ENCODE results near the gene UST. TPM values are rescaled to one million over a fixed set of nuclear protein-coding genes. Genes with fewer than 3 reads are reported as not detected.

Gene UST
- total RNA-seq, 1 donor from 2014 or later = 5.2 TPM

DNA sequence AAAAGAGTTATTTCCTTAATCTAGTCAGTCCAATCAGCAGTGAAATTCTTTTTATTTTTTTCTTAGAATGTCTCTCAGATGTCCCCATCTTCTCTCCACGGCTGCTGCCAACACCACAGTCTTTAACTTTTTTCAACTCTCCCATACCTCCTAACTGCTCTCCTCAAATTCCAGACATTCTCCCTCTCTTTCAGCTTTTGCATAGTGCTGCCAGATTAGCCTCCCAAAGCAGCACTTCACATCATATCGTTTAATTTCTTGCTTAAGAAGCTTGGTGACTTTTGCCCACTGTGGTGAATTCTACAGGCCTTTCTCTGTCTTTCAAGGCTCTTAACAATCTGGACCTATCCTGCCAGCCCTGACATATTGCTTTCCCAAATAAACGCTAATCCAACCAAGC is 233.4 kb downstream of the UST start:
- TF ChIP-seq, protein P1, sequence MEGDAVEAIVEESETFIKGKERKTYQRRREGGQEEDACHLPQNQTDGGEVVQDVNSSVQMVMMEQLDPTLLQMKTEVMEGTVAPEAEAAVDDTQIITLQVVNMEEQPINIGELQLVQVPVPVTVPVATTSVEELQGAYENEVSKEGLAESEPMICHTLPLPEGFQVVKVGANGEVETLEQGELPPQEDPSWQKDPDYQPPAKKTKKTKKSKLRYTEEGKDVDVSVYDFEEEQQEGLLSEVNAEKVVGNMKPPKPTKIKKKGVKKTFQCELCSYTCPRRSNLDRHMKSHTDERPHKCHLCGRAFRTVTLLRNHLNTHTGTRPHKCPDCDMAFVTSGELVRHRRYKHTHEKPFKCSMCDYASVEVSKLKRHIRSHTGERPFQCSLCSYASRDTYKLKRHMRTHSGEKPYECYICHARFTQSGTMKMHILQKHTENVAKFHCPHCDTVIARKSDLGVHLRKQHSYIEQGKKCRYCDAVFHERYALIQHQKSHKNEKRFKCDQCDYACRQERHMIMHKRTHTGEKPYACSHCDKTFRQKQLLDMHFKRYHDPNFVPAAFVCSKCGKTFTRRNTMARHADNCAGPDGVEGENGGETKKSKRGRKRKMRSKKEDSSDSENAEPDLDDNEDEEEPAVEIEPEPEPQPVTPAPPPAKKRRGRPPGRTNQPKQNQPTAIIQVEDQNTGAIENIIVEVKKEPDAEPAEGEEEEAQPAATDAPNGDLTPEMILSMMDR (IDR thresholded peaks at IDR 0.05; ENCODE audit: insufficient read depth, low read length, poor library complexity, severe bottlenecking) = no peak
- no peak for DNase-seq (ENCODE audit: low read depth)
- Histone ChIP-seq H3K4me3 (ENCODE audit: low read depth, low read length) (no peak overlapping the region), H3K27me3 (ENCODE audit: control insufficient read depth, insufficient read depth, low read length) (no peaks in the 10 kb centered on the region), H3K36me3 (ENCODE audit: control insufficient read depth, insufficient read depth, low read length) (no peaks in the 10 kb centered on the region)

DNA sequence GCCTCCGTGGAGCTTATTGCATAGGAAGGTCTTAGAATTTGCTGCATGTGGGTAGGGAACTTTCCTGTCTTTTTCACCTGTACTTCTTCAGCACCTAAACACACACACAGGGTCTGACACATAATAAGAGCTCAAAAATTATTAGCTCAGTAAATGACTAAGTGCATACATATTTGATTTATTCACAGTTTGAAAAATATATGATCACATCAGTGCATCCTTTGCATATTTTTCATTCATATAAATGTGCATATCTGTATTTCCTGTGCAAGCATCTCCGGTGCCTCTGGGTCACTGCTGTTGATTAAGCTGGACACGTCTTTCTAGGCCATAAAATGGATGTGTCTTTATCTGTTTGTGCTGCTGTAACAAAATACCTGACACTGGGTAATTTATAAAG is 234.7 kb downstream of the UST start:
- TF ChIP-seq, protein P1 (IDR thresholded peaks at IDR 0.05; ENCODE audit: insufficient read depth, low read length, poor library complexity, severe bottlenecking) = no peak
- Histone ChIP-seq H3K4me3 (ENCODE audit: low read depth, low read length) (no peak overlapping the region), H3K36me3 (ENCODE audit: control insufficient read depth, insufficient read depth, low read length) (no peaks in the 10 kb centered on the region), H3K27me3 (ENCODE audit: control insufficient read depth, insufficient read depth, low read length) (no peaks in the 10 kb centered on the region)
- no peak for DNase-seq (ENCODE audit: low read depth)

- H3K4me3 ChIP-seq (ENCODE audit: low read depth, low read length) = no peak overlapping the region
- no peak for DNase-seq (ENCODE audit: low read depth)
- H3K36me3 ChIP-seq (ENCODE audit: control insufficient read depth, insufficient read depth, low read length) = no peaks in the 10 kb centered on the region
- TF ChIP-seq, protein P1 (IDR thresholded peaks at IDR 0.05; ENCODE audit: insufficient read depth, low read length, poor library complexity, severe bottlenecking) = no peak
- H3K27me3 ChIP-seq (ENCODE audit: control insufficient read depth, insufficient read depth, low read length) = no peaks in the 10 kb centered on the region
These were observed 236.4 kb downstream of the UST start for GRCh38 chr6:148983101-148983761.

DNA sequence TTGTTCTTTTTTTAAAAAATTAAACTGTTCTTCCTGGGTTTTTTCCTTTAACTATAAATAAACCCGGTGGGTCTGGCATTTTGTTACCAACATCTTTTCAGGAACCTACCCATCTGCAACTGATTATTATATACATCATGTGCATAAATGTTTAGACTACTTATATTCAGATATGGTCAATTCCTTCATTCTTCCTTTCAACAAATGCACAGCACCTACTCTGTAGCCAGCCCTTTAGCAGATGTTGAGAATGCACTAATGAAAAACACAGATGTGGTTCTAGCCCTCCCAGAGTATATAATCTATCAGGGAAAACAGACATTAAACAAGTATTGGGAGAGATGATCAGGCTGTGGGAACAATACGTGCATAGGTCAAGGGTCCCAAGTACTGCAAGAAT is 237.1 kb downstream of the UST start:
- Histone ChIP-seq H3K27me3 (ENCODE audit: control insufficient read depth, insufficient read depth, low read length) (no peaks in the 10 kb centered on the region), H3K36me3 (ENCODE audit: control insufficient read depth, insufficient read depth, low read length) (no peaks in the 10 kb centered on the region), H3K4me3 (ENCODE audit: low read depth, low read length) (no peak overlapping the region)
- no peak for DNase-seq (ENCODE audit: low read depth)
- TF ChIP-seq, protein P1 (IDR thresholded peaks at IDR 0.05; ENCODE audit: insufficient read depth, low read length, poor library complexity, severe bottlenecking) = no peak

- no peak for DNase-seq (ENCODE audit: low read depth)
- Histone ChIP-seq H3K27me3 (ENCODE audit: control insufficient read depth, insufficient read depth, low read length) (no peaks in the 10 kb centered on the region), H3K4me3 (ENCODE audit: low read depth, low read length) (no peak overlapping the region), H3K36me3 (ENCODE audit: control insufficient read depth, insufficient read depth, low read length) (no peaks in the 10 kb centered on the region)
- TF ChIP-seq, protein P1 (IDR thresholded peaks at IDR 0.05; ENCODE audit: insufficient read depth, low read length, poor library complexity, severe bottlenecking) = no peak
These were observed 237.8 kb downstream of the UST start for GRCh38 chr6:148984531-148985056.

- TF ChIP-seq, protein P1 (IDR thresholded peaks at IDR 0.05; ENCODE audit: insufficient read depth, low read length, poor library complexity, severe bottlenecking) = no peak
- no peaks in the 10 kb centered on the region for H3K36me3 ChIP-seq (ENCODE audit: control insufficient read depth, insufficient read depth, low read length)
- H3K27me3 ChIP-seq (ENCODE audit: control insufficient read depth, insufficient read depth, low read length) = no peaks in the 10 kb centered on the region
- no peak for DNase-seq (ENCODE audit: low read depth)
- no peak overlapping the region for H3K4me3 ChIP-seq (ENCODE audit: low read depth, low read length)
These were observed 238.7 kb downstream of the UST start for GRCh38 chr6:148985499-148985898.
